HG02870 (cell line): ENCODE results near the gene IFNA17.
"Not testable (repeated sequence)": the region's sequence is repeated elsewhere in the genome, so short reads cannot be mapped to it uniquely, and the experiment has no call there.

Experiments used
- ATAC-seq: cut with Tn5 transposase; IDR thresholded peaks from one replicate; pipeline ENCODE4 v1.9.1; 2021; ENCODE audit warnings: mild to moderate bottlenecking, moderate library complexity; ENCODE audit not compliant: unreplicated experiment

Gene IFNA17

GRCh38 chr9:21212160-21212559 is 15.9 kb downstream of the IFNA17 start:
- ATAC-seq = not testable (repeated sequence)

DNA sequence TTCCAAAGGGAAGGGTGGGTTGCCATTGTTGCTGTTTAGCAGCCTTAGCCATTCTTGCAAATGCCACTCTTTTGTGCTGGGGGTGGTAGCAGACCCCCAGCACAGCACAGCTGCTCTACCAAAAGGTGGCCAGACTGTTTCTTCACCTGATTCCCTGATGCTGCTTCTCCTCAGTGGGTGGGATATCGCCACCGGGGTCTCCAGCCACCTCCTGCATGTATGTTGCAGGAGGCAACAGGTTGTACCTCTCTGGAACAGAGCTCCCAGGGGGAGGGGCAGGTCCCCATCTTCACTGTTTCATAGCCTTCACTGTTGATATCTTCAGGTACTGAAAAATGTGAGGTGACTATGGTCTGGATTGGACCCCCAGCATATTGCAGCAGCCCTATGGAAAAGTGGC is 17.2 kb downstream of the IFNA17 start:
- ATAC-seq = not testable (repeated sequence)

- no peak for ATAC-seq
Measured at GRCh38 chr9:21210311-21210710, 17.7 kb downstream of the IFNA17 start.

DNA sequence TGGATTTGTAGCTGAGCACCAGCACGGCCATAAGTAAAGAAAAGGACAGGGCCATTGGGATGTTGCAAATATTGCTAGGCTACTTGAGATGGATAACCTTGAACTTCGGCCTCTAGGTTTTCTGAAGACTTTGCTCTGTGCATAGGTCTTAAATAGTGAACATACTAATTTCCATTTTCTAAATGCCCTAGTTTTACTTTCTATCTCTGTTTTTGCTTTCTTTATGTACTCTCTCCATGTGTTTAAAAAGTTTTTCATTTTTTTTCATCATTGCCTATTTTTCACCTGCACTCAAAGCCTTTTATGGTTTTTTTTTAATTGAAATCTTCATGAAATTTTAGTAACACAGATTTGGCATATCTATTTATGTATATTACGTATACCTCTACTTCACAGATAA is 21.0 kb downstream of the IFNA17 start, which contains the start of gene IFNA10:
Gene IFNA10 (minus strand): TSS at position 101 of the 400 bp plus-strand sequence. CDS start 46 bp downstream, at position 55.
- ATAC-seq = not testable (repeated sequence)

GRCh38 chr9:21205204-21205603 is 22.8 kb downstream of the IFNA17 start:
- ATAC-seq = no peak

DNA sequence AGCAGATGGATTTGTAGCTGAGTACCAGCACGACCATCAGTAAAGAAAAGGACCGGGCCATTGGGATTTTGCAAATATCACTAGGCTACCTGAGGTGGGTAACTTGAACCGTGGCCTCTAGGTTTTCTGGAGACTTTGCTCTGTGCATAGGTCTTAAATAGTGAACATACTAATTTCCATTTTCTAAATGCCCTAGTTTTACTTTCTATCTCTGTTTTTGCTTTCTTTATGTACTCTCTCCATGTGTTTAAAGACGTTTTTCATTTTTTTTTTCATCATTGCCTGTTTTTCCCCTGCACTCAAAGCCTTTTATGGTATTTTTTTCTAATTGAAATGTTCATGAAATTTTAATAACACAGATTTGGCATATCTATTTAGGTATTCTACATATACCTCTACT is 25.9 kb downstream of the IFNA17 start, which contains the start of gene IFNA7:
Gene IFNA7 (minus strand): TSS at position 101 of the 400 bp plus-strand sequence. CDS start 40 bp downstream, at position 61.
- ATAC-seq = not testable (repeated sequence)

GRCh38 chr9:21194867-21195776 is 32.9 kb downstream of the IFNA17 start:
- peak; percentile 93 for ATAC-seq

GRCh38 chr9:21187487-21187886 is 40.5 kb downstream of the IFNA17 start, which contains the start of gene IFNA4:
Gene IFNA4 (minus strand): TSS chr9:21187587. CDS start chr9:21187531, 56 bp downstream.
- ATAC-seq = not testable (repeated sequence)

DNA sequence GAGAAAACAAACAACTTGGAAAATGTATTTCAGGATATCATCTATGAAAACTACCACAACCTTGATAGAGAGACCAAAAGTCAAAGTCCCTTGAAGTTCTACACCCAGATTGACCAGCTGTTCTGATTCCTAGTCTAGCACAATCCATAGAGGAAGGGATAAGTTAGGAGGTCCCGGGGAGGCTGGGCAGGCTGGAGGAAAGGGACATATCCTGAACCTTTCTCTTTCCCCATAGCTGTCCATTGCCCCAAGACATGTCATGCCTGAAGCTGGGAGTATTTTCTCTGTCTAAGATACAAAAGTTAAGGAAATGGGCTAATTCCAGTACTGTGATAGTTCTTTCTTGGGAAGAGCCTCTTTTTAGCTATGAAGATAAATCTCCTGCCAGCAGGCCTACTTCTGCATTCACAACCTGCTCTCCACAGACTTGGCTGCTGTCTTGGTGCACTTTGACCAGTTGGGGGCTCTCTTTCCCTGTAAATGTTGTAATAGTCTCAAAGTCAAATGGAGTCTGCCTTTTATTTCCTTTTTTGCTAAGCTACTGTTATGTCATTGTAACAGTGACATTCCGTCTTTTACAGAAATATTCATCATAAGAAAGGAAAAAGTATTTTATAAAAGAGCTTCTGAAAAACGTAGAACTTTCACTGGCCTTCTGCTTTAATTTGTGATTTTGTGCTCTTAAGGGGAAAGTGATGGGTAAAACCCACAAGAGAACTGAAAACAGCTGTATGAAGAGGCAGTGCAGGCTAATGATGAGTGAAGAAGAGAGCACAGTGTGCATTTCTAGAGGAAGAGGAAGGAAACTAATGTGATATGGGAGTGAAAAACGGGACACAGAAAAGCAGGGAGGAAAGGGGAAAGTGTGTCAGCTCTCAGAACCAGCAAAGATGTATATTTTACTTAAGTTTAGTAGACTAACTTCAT is 44.9 kb downstream of the IFNA17 start:
- ATAC-seq = peak; percentile 95
